Kidney epithelial cell (primary cell): ENCODE results near the gene GAMT. TPM values are rescaled to one million over a fixed set of nuclear protein-coding genes. Genes with fewer than 3 reads are reported as not detected.

Experiments
- DNase-seq: peaks from one replicate; pipeline ENCODE4 v3.0.0-alpha.2; 2010; ENCODE audit warnings: low read depth
- H3K27me3 ChIP-seq: 2 replicates; pipeline ENCODE4 v1.6.0; 2011; ENCODE audit warnings: low read length; ENCODE audit not compliant: control insufficient read depth, insufficient read depth
- H3K36me3 ChIP-seq: 2 replicates; pipeline ENCODE4 v1.5.1; 2011; ENCODE audit warnings: low read length; ENCODE audit not compliant: control insufficient read depth, insufficient read depth
- H3K4me3 ChIP-seq: 2 replicates; pipeline ENCODE4 v1.5.1; 2011; ENCODE audit warnings: low read depth, mild to moderate bottlenecking, control low read depth, low read length
- total RNA-seq: library from RNA; depleted of rRNA; stranded (reverse); fragments of >200 nt; gene quantifications from 2 replicates; pipeline ENCODE4 v1.2.3, GENCODE V29; 2015
- TF ChIP-seq, protein P1 (sequence below): IDR thresholded peaks from 2 replicates; pipeline ENCODE4 v1.5.1; 2011; ENCODE audit warnings: mild to moderate bottlenecking, moderate library complexity, low read length, control low read depth, inconsistent platforms; ENCODE audit not compliant: insufficient read depth, poor library complexity, severe bottlenecking

GAMT gene
- total RNA-seq, 1 donor from 2014 or later = 20.3 TPM

DNA sequence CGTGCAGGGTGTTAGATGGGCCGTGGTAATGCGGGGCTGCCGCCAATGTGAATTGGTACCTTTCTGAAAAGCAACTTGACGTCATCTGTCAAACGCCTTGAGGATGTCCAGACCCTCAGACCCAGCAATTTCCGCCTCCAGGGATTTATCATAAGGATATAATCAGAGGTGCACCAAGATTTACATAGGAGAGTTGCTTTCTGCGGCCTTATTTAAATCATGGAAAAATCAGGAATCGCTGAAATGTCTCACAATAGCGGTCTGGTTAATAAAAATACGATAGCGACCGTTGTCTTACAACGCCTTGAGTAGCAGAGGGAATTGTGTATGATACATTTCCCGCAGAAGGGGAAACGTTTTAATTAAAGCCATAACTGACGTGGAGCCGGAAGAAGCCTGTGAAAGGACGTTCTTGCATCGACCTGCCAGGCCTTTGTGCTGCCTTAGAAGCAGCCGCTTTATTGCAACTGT lies 49.9 kb downstream of the GAMT start:
- Histone ChIP-seq H3K36me3 (no peaks in the 10 kb centered on the region), H3K4me3 (no peak overlapping the region), H3K27me3 (no peaks in the 10 kb centered on the region)
- TF ChIP-seq, protein P1, sequence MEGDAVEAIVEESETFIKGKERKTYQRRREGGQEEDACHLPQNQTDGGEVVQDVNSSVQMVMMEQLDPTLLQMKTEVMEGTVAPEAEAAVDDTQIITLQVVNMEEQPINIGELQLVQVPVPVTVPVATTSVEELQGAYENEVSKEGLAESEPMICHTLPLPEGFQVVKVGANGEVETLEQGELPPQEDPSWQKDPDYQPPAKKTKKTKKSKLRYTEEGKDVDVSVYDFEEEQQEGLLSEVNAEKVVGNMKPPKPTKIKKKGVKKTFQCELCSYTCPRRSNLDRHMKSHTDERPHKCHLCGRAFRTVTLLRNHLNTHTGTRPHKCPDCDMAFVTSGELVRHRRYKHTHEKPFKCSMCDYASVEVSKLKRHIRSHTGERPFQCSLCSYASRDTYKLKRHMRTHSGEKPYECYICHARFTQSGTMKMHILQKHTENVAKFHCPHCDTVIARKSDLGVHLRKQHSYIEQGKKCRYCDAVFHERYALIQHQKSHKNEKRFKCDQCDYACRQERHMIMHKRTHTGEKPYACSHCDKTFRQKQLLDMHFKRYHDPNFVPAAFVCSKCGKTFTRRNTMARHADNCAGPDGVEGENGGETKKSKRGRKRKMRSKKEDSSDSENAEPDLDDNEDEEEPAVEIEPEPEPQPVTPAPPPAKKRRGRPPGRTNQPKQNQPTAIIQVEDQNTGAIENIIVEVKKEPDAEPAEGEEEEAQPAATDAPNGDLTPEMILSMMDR = no peak
- DNase-seq = no peak

DNA sequence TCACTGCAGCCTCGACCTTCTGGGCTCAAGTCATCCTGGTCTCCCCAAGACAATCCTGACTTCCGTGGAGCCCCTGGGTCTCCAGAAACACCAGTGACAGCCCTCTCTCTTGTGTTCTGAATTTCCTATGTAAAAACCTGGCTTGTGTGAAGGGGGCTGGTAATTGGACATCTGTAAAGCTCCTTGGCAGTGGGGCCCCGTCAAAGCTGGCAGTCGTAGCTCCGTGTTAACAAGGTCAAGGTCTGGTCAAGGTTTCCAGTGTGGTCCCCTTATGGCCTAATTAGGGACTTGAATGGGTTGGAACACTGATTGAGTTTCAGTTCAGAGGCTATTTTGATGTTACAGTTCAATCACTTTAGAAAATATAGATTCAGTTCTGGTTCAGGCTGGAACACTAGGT lies 50.5 kb downstream of the GAMT start:
- TF ChIP-seq, protein P1 = no peak
- no peaks in the 10 kb centered on the region for H3K36me3 ChIP-seq
- H3K4me3 ChIP-seq = no peak overlapping the region
- H3K27me3 ChIP-seq = no peaks in the 10 kb centered on the region
- no peak for DNase-seq

DNA sequence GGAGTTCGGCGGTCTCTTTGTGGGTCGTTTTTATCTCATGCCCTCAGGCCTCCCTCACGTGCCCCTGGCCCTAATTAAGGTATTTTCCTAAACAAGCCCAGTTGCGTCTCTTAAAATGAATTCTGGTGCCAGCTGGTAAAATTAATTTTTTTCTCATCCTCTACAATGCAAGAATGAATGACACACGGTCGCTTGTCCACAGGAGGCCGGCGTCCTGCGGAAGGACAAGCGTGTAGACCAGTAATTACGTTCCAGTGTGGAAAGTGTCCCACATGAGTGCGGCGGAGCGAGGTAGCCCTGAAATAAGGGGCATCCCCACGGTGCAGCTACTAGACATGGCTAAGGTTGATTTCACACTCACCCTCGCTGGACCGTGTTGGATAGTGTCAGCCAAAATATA lies 52.1 kb downstream of the GAMT start:
- Histone ChIP-seq H3K36me3 (no peaks in the 10 kb centered on the region), H3K27me3 (no peaks in the 10 kb centered on the region), H3K4me3 (no peak overlapping the region)
- no peak for DNase-seq
- TF ChIP-seq, protein P1 = no peak

Other genes with a start within 250 kb of the GAMT start
- gene SBNO2, start 227.3 kb downstream of the GAMT start, total RNA-seq = 48.8 and 56.7 TPM in 2 replicates
- 78.3 and 86.5 TPM in 2 replicates for gene STK11, start 195.8 kb downstream of the GAMT start, total RNA-seq
- 5.1 and 10.5 TPM in 2 replicates for gene CBARP, start 163.5 kb downstream of the GAMT start, total RNA-seq
- gene ATP5F1D, start 159.8 kb downstream of the GAMT start, total RNA-seq = 55.3 and 69.8 TPM in 2 replicates
- gene MIDN, start 153.0 kb downstream of the GAMT start, total RNA-seq = 66.8 and 69.4 TPM in 2 replicates
- gene CIRBP, start 132.2 kb downstream of the GAMT start, total RNA-seq = 298 and 403 TPM in 2 replicates
- 58.5 and 75.0 TPM in 2 replicates for gene FAM174C, start 126.0 kb downstream of the GAMT start, total RNA-seq
- gene EFNA2, start 115.7 kb downstream of the GAMT start, total RNA-seq = 3.1 and 5.3 TPM in 2 replicates
- gene NDUFS7, start 17.6 kb downstream of the GAMT start, total RNA-seq = 165 and 189 TPM in 2 replicates
- 74.5 and 77.0 TPM in 2 replicates for gene DAZAP1, start 6.0 kb upstream of the GAMT start, total RNA-seq
- 1,778 and 3,178 TPM in 2 replicates for gene RPS15, start 36.9 kb upstream of the GAMT start, total RNA-seq
- gene APC2, start 48.6 kb upstream of the GAMT start, total RNA-seq = not detected in 2 replicates
- 38.8 and 40.0 TPM in 2 replicates for gene C19orf25, start 77.7 kb upstream of the GAMT start, total RNA-seq
- 1.6 and 5.5 TPM in 2 replicates for gene PCSK4, start 88.8 kb upstream of the GAMT start, total RNA-seq
- 8.7 and 9.7 TPM in 2 replicates for gene REEP6, start 89.6 kb upstream of the GAMT start, total RNA-seq
- gene ADAMTSL5, start 111.5 kb upstream of the GAMT start, total RNA-seq = 0.58 and 1.8 TPM in 2 replicates
- gene PLK5, start 122.5 kb upstream of the GAMT start, total RNA-seq = not detected in 2 replicates
- 90.9 and 112 TPM in 2 replicates for gene MEX3D, start 166.8 kb upstream of the GAMT start, total RNA-seq
- 118 and 130 TPM in 2 replicates for gene MBD3, start 191.3 kb upstream of the GAMT start, total RNA-seq
- 77.8 and 84.6 TPM in 2 replicates for gene UQCR11, start 203.9 kb upstream of the GAMT start, total RNA-seq